HG03108 (cell line): Measurements from ENCODE around the gene DOCK1.

Source experiments
- ATAC-seq: cut with Tn5 transposase; IDR thresholded peaks from one replicate; pipeline ENCODE4 v1.9.1; 2021; ENCODE audit warnings: moderate library complexity; ENCODE audit not compliant: unreplicated experiment

The DOCK1 gene

DNA sequence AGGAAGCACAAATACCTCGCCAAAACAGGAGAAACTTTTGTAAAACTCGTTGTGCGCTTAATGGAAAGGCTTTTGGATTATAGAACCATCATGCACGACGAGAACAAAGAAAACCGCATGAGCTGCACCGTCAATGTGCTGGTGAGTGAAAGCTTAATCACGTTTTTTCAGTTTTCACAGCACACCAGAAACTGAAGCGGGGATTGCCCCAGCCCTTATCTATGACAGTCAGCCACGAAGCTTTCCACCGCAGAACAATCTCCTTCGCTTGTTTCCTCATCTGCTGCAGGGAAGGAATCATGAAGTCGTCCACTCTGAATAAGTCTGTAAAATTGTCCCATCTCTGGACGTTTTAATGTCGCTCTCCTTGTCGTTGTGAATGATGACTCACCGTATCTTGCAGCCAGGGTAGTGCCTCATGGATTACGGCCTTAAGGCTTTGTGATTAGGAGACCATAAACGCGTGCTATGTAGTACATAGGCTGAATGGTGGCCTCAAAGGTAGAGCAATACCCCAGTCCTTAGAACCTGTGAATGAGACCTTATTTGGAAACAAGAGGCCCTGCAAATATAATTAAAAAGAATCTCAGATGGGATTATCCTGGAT lies 468.9 kb downstream of the DOCK1 start:
- ATAC-seq: no peak

DNA sequence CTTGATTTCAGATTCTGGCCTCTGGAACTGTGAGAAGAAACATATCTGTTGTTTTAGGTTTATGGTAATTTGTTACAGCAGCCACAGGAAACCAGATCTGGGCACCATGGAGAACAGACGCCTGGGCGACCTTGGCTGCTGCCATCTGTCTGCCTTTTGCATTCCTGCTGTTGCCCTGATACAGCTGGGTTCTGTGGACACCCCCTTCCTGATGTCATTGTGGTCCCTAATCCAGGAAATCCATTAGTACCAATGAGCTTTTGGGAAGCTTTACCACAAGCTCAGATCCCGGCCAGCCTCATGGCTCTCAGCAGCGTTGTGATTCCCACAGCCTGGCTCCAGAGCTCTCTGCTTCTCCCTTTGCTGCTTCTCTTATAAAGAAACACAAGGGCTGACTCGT lies 469.7 kb downstream of the DOCK1 start:
- ATAC-seq: no peak

DNA sequence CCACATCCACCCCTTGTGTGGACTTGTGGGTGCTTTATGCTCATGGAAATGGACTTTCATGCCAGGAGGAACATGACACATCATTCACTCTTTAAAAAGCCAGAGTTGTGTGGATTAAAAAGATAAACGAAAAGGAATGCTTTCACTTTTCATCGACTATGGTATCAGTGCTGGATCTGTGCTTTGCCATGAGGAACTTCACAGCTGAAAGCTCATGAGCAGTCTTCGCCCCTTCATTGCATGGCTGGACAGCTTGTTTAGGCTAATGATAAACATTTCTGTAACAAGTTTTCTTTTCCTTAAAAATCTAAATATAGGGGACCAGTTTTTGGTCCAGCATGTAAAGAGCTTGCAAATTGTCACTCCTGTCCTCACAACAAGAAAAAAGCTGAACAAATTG lies 470.2 kb downstream of the DOCK1 start:
- ATAC-seq: no peak

DNA sequence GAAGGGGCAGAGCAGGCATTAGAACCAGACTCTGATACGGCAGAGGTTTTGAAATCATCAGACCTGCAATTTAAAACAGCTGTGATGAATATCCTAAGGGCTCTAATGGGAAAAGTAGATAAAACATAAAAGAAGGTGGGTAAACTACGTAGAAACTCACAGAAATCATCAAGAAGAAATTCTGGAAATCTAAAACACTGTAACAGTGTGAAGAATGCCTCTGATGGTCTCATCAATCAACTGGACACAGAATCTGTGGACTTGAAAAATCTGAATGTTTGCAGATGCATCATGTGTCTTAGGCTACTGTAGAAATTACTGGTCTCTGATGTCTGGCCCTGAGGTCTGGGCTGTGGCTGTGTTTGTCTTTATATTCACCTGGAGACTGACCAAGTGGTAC lies 470.8 kb downstream of the DOCK1 start:
- ATAC-seq: no peak

DNA sequence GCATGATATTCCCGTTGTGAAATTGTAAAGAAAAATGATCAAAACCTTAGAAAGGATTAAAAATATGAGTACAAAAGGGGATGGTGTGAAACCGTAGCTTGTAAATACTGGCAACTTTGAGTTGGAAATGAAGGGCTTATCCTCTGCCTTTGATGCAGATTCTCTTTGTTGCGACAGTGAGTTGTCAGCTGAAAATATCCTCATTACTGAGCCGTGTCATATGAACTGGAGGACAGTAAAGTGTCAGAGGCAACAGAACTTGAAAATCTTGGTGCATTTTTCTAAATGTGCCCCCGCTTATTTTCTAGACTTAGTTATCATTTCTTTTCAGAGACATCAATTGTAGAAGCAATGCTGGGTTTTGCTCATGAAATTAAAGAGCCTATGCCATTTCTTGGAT lies 473.4 kb downstream of the DOCK1 start:
- no peak for ATAC-seq

DNA sequence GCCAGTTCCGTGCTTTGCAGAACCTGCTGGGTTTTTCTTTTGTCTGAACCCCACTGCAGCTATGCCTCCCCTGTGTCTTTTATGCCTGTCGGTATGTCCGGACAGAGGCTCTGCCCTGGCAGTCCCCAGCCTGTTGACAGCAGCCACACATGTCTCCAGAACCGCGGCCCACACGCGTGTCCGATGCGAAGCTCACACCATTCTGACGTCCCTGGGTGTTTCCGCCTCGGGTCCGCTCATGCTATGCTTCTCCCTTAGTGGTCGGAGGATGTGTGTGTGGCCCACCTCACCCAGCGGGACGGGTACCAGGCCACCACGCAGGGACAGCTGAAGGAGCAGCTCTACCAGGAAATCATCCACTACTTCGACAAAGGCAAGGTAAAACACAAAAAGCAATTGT lies 479.3 kb downstream of the DOCK1 start:
- ATAC-seq: no peak

DNA sequence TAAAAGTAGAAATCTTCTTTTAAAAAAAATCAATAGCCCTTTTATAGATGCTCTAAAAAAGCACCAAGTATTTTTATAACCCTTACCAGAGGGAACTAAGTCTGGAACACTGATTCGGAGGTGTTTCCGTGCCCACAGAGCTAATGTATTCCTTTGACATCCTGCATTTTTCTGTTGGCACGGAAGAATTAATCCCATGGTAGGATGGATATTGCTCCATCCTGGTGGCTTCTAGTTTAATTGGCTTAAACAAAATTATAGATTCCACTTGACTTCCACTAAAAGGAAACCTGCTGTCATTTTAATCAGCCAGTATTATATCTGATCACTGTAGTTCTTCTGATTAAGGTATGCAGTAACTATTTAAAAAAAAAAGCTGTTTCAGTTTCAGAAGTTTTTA lies 479.8 kb downstream of the DOCK1 start:
- ATAC-seq: no peak

DNA sequence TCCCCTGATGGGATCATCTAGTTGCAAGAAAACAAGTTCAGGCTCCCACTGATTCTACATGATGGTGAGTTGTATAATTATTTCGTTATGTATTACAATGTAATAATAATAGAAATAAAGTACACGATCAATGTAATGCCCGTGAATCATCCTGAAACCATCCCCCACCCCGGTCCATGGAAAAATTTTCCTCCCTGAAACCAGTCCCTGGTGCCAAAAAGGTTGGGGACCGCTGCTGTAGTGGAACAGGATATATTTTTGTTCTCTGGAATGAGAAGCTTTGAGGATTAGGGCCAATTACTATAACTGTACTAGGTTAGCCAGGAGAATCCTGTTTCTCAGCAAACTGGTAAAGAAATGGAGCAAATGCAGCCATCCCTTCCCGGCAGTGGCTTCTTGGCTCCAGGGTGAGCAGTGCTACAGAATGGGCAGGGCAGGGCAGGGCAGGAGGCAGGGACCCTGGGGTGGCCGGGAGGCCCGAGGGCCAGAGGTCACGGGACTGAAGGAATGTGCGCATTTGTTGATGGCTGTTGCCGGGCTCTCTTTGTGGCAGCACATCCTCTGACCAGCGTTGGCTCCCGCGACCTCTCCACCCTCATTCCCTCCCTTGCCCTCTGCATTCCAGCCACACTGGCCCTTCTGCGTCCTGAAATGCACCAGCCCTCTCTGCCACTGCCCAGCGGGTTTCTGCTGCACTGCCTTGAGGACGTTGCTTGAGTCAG lies 481.5 kb downstream of the DOCK1 start:
- ATAC-seq: no peak

DNA sequence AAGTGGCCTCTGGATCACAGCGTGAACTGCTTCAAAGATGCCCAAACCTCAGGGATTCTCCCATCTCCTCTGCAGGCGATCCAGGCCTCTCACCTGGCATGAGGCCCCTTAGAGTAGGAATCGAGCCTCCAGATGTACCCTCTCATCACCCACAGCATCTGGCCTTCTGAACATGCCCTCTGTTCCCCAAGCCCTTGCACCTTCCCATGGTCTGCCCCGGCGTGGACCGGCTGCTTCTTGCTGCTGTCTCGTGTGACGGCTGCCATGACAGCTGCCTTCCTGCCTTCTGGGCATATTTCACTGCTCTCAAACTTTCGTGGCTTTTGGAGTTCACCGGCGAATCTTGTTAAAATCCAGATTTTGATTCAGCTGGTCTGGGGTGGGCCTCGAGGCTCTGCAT lies 486.6 kb downstream of the DOCK1 start:
- no peak for ATAC-seq

DNA sequence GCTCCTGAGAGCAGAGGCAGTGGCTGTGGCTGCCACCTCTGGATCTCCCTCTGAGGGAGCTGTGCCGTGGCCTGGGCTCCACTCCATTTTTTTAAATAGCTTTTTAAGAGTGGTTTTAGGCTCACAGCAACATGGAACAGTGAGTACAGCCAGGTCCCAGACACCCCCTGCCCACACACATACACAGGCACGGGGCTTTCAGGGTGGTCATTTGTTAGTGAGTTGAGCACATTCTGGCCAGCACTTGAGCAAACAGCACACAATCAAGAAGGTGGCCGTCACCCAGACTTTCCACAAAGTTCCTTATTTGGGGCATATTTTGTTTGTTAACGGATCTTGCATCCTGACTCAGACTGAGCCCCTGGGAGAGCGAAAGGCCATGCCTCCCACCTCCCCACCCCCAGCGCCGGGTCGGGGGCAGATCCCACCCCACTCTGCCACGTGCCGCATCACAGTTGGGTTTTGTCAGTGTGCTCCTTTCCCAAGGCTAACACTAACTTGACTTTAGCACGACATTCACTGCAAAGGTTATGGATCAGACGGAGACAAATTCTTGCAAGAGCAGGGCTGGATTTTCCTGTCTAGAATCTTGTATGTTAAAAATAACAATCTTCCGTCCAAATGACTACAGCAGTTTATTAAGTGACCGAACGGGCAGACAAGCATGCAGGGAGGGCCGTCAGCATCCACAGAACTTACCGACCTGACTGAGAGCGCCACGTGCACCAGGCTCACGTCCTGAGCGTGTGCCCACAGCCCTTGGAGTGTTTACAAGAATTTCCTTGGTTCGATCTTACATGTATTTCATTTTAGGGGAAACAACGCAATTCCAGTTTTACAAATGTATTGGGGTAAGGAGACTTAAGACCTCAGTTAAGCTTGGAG lies 487.4 kb downstream of the DOCK1 start:
- no peak for ATAC-seq

DNA sequence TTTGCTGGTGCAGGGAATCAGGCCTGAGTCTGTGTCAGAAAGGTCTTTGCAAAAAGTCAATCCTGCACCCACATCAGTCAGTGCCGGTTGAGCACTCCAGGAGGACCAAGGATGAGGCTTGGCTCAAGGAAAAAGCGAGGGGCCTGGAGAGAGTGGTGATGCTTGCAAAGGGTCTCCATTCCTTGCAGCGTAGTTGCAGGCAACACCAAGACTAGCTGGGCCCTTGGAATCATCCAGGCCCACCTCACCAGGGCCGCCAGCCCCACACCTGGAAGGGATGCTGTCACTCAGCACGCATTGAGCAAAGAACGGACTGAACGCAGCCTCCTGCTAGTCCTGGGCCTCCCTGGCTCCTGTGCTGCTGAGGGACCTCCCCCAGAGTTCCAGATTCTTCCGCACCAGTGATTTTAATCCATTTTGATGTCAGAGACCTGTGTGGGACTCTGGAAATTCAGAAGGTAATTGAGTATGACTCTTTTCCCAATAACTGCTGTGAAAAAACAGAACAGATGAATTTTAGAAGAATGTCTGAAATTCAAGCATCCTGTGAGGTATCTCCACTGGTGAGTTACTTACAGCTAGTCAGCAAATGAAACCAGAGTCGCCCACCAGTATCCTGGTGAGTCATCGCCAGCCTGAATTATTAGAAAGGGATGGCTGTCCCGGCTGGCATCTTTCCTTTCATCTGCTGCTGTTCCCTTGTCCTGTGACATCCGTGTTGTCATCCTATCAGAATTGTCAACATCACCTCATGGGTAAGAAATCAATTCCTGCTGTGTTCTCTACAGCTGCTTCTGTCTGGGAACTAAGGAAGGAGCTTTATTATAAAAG lies 493.1 kb downstream of the DOCK1 start:
- ATAC-seq: no peak

DNA sequence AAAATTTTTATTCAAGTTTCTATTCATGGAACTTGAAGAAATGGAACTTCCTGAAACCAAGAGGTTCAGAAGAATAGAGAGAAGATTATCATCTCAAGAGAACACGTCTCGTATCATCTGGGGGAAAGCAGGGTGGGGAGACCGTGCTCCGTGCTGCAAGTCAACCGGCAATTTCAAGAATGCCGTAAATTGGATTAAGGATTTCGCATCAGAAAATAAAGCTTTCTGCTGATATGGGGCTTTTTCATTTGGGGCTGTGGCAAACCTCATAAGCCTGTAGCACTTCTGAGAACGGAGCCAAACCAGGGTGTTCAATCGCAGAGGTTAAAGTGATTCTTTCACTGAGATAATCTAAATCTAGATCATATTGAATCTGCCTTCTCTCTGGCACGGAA lies 493.7 kb downstream of the DOCK1 start:
- ATAC-seq: no peak

DNA sequence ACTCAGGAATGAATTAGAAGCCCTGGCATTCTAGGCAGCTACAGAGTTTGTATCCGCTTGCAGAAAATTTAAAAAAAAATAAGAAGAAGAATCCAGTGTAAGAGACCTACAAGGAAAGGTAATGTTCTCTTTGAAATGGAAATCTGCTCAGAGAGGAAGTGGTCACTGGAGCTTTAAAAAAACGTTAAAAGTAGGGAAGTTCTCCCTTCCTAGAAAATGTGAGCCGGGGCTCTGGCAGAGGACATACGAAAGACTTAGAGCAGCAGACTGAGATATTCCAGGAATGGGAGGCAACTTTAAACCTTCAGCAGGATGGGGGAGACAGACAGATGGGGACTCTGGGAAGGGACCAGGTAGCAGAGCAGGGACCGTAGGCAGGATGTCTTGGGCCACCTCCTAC lies 494.4 kb downstream of the DOCK1 start:
- no peak for ATAC-seq

DNA sequence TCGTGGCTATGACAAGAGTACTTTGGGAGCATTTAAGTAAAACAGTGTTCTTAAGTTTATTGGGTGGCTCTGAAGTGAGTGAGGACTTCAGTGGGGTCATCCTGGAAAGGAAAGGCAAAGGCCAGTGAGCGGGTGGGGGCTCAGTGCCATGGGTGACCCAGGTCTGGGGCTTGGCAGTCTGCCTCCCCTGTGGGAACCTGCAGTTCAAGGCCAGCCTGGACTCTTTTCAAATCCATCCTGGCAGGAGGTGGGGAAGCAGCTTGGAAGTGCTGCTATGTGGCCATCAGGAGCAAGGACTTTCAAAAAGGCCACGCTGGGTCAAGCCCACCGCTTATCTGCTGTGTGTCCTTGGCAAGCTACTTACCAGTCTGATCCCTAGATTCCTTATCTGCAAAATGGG lies 495.0 kb downstream of the DOCK1 start:
- no peak for ATAC-seq

DNA sequence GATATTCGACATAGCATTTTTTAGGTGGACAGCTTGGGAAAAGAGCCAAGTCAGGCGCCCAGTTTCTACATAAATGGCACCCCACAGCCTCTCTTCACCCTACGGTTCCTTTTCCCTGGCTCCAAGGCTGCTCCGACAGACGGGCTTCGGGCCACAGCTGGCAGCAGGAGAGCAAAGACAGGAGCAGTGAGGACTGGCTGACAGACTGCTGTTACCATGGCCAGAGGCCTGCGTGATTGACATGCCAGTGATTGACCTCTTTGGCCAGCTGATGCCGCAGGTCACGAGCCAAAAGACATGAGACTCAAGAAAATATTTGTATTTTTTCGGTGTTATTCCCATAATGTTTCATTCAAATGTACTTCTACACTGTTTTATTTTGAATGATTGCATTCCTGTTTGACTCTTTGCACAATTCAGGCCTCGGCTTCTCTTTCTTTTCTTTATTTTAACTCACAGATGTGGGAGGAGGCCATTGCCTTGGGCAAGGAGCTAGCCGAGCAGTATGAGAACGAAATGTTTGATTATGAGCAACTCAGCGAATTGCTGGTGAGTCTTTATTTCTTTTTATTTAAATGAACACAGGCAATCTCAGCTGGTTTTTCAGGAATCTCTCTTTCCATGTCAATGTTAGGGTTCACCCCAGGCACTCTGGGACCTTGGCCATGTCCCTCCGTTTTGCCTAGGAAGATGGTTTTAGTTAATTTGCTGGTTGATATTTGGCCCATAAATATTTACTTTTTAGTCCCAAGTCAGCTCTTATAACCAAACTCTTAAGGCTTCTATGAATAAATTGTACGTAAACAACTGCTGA lies 497.6 kb downstream of the DOCK1 start:
- no peak for ATAC-seq

DNA sequence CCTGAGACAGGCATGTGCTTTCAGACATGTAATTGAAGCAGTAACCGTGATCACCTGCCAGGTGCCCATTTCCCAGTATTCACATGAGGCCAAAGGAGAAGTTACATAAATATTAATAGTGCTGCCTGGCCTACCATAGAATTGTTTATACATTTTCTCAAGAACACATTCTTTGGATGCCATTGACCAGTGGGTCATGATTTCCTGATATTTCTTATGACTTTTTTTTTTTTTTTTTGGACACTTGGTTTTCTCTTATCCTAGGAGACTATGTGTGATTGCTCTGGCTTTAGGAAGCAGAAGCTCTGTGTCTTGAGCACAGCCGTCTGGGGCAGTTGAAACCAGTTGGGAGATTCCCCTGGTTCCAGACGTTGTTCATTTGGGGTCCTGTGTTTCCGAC lies 500.0 kb downstream of the DOCK1 start:
- no peak for ATAC-seq

DNA sequence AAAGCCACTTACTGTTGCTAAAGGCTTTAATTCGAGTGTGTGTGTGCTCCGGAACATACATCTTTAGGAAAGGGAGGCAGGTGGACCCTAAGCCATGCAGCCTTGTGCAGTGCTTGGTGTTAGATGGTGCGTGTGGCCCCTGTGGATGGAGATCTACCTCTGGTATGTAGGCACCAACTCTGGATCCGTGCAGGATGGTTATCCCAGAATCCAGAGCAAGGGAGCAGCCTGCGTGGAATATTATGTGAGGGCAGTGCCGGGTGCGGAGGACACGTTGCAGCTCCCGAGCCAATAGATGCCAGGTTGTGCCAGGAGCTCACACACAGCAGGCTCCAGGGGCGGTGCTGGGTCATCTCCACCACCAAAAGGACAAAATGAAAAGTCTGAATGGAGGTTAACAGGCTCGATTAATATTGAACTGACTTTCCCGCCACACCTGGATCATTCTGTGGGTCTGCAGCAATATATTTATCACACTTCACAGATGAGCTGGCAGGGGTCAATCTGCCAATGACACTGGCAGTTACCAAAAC lies 500.9 kb downstream of the DOCK1 start:
- no peak for ATAC-seq

DNA sequence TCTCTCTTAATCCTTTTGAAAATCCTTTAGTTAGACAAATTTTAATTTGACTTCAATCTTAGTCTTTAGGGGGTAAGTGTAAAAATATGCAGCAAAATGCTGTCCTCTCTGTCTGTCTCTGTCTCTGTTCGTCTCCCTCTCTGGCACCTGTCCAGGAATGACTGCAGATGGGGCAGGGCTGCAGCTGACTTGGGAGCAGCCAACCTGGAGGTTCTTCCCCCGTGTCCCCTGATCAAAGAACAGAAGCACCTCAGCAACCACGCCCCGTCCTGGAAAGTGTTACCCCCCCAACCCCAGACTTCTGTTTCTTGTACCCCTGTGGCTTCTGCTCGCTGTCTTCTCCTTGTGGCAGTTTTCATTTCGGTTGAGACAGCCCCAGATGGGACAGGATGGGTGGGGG lies 502.3 kb downstream of the DOCK1 start:
- no peak for ATAC-seq

DNA sequence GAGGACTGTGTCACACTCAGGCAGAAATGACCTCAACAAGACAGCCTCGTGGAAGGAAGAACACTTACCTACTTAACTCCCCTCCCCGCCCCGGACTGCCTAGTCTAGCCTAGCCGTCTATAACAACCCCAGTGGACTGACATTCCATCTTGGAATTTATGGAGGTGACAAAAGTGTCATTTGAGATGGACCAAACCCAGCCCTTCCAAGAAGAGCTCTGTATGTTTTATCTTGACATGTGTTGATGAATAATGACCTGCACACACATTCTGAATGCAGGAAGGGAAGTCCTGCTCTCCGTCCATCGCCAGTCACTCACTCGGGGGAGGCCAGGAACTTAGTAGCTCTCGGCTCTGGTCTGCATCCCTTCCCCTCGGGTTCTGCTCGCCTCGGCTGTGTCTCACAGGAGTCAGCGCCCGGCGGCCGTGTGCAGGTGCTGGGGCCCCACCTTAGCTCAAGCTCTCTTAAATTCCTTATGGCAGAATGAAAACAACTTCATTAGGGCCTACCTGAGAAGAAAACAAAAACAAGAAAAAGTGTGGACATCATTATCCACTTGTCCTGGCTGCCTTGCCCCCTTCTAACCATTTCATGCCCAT lies 503.0 kb downstream of the DOCK1 start:
- no peak for ATAC-seq

DNA sequence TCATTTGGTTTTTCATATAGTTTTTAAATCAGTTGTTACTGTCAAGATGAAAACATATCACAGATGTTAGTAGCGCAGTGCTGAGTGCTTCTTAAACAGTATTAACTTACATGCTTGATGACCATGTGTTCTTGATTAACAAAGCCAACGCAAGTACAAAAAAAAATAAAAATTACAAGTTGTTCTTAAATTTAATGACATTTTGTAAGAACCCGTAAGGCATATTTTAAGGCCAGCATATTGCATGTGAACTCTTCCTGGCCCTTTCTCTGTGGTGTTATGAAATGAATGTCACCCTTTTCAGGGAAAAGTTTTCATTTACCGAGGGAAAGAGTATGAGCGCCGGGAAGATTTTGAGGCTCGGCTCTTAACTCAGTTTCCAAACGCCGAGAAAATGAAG lies 503.5 kb downstream of the DOCK1 start:
- no peak for ATAC-seq
